Endothelial cell of umbilical vein (primary cell): ENCODE measurements around the gene ARHGAP32. TPM values are rescaled to one million over a fixed set of nuclear protein-coding genes. Genes with fewer than 3 reads are reported as not detected.

ENCODE experiments used
- BruUV-seq: library from RNA; stranded (reverse); fragments of 400-500 nt; replicated peaks from 2 replicates; lab custom pipeline; 2021; lab: Mats Ljungman, UMichigan
- CTCF ChIA-PET: fragments of 300-600, 350-600 bp; sonication (Branson Sonifier 250); formaldehyde crosslinking; loops from one replicate; lab custom pipeline; 2021; ENCODE audit warnings: antibody characterized with exemption, inconsistent platforms; lab: Charles Lee
- POLR2A ChIA-PET: fragments of 300-600, 350-600 bp; sonication (Branson Sonifier 250); formaldehyde crosslinking; loops from one replicate; lab custom pipeline; 2021; ENCODE audit warnings: antibody characterized with exemption, inconsistent platforms; lab: Charles Lee
- DNase-seq: peaks from one replicate; pipeline ENCODE4 v3.0.0-alpha.2; 2011; ENCODE audit warnings: low read depth, low spot score
- FAIRE-seq: peaks from 2 replicates; lab custom pipeline; 2011; peaks lifted over from hg19 to GRCh38; lab: Jason Lieb, UNC
- H2AFZ ChIP-seq: 2 replicates; pipeline ENCODE4 v1.6.0; 2012; ENCODE audit warnings: low read depth, low read length, control low read depth, inconsistent platforms
- H3K27ac ChIP-seq: 2 replicates; pipeline ENCODE4 v1.5.1; 2011; ENCODE audit warnings: low read depth, mild to moderate bottlenecking, control low read depth, low read length, moderate library complexity; ENCODE audit not compliant: insufficient read depth
- H3K27me3 ChIP-seq, 2 experiments: 2 replicates each; pipeline versions ENCODE4 v1.6.0 to v1.6.1; 2011; ENCODE audit warnings: low read length in 2 of 2, mixed read lengths in 1 of 2; ENCODE audit not compliant: control insufficient read depth in 2 of 2, insufficient read depth in 2 of 2
- H3K36me3 ChIP-seq, 2 experiments: 2 replicates in 1 of 2; 3 replicates in 1 of 2; pipeline ENCODE4 v1.5.1; 2011; ENCODE audit warnings: low read length in 2 of 2, mild to moderate bottlenecking in 1 of 2, moderate library complexity in 1 of 2; ENCODE audit not compliant: control insufficient read depth in 2 of 2, insufficient read depth in 2 of 2; ENCODE audit errors: extremely low read depth in 1 of 2
- H3K4me1 ChIP-seq: 3 replicates; pipeline ENCODE4 v1.5.1; 2011; ENCODE audit warnings: mild to moderate bottlenecking, low read length; ENCODE audit not compliant: control insufficient read depth, insufficient read depth; ENCODE audit errors: extremely low read depth
- H3K4me2 ChIP-seq: 2 replicates; pipeline ENCODE4 v1.6.1; 2011; ENCODE audit warnings: low read length, control low read depth, mixed read lengths; ENCODE audit not compliant: insufficient read depth
- H3K4me3 ChIP-seq, 3 experiments: fragments of 200-600 bp in 1 of 3; sonication (generic), shearing (Covaris generic) in 1 of 3; replicated peaks in 1 of 3; 2 replicates each; pipeline ENCODE4 v1.5.1; 2011 to 2016; ENCODE audit warnings: control low read depth in 3 of 3, low read length in 3 of 3, mild to moderate bottlenecking in 2 of 3, inconsistent platforms in 1 of 3, low read depth in 1 of 3, moderate library complexity in 1 of 3; ENCODE audit not compliant: insufficient read depth in 1 of 3
- H3K79me2 ChIP-seq: 2 replicates; pipeline ENCODE4 v1.6.0; 2012; ENCODE audit warnings: low read length, inconsistent platforms; ENCODE audit not compliant: control insufficient read depth, insufficient read depth
- H3K9ac ChIP-seq: replicated peaks from 2 replicates; pipeline ENCODE3; 2011; ENCODE audit warnings: low read length, control low read depth; ENCODE audit not compliant: insufficient read depth; ENCODE audit errors: extremely low read depth
- H3K9me1 ChIP-seq: replicated peaks from 3 replicates; pipeline ENCODE4 v1.6.0; 2011; ENCODE audit warnings: mild to moderate bottlenecking, low read length; ENCODE audit not compliant: control insufficient read depth, insufficient read depth; ENCODE audit errors: extremely low read depth
- H3K9me3 ChIP-seq: replicated peaks from 2 replicates; pipeline ENCODE4 v1.5.1; 2012; ENCODE audit warnings: low read length, inconsistent platforms; ENCODE audit not compliant: control insufficient read depth, insufficient read depth
- H4K20me1 ChIP-seq: replicated peaks from 2 replicates; pipeline ENCODE3; 2011; ENCODE audit warnings: mild to moderate bottlenecking, low read length; ENCODE audit not compliant: control insufficient read depth, insufficient read depth; ENCODE audit errors: extremely low read depth
- CTCF ChIP-seq, 2 donors: IDR thresholded peaks; 1 replicate in 1 of 2; 2 replicates in 1 of 2; pipeline ENCODE4 v1.5.1; 2011; ENCODE audit warnings: low read length in 2 of 2, mild to moderate bottlenecking in 2 of 2, moderate library complexity in 2 of 2, control low read depth in 1 of 2, inconsistent platforms in 1 of 2, low read depth in 1 of 2; ENCODE audit not compliant: insufficient read depth in 1 of 2; ENCODE audit errors: extremely low read depth in 1 of 2
- FOS ChIP-seq: IDR thresholded peaks from 2 replicates; pipeline ENCODE4 v1.6.1; 2011; ENCODE audit warnings: mild to moderate bottlenecking, low read length, moderate library complexity, borderline replicate concordance; ENCODE audit not compliant: insufficient read depth
- GATA2 ChIP-seq: IDR thresholded peaks from 2 replicates; pipeline ENCODE4 v1.7.0; 2011; ENCODE audit warnings: low read depth, mild to moderate bottlenecking, moderate library complexity, mixed read lengths, low read length; ENCODE audit not compliant: insufficient read length, insufficient read depth
- JUN ChIP-seq: IDR thresholded peaks from 2 replicates; pipeline ENCODE4 v1.6.1; 2011; ENCODE audit warnings: borderline replicate concordance, low read depth; ENCODE audit not compliant: insufficient read length, insufficient read depth
- POLR2AphosphoS5 ChIP-seq: IDR thresholded peaks from 2 replicates; pipeline ENCODE4 v1.6.1; 2012; ENCODE audit warnings: low read depth, mild to moderate bottlenecking, control low read depth, low read length, moderate library complexity; ENCODE audit not compliant: insufficient read depth
- dilution Hi-C: fragments of 300-500 bp; cut with MboI; formaldehyde crosslinking; loops from one replicate; pipeline ENCODE4 v1.15.0; 2019; ENCODE audit warnings: low sequenced_read_pairs; ENCODE audit not compliant: extremely low pct_ligation_motif_present
- intact Hi-C: fragments of 100-400 bp; cut with micrococcal nuclease; formaldehyde crosslinking; loops from one replicate; pipeline ENCODE4 v1.10.0; 2022
- polyA plus RNA-seq, 4 experiments: library from polyadenylated mRNA; depleted of rRNA in 3 of 4; stranded (reverse) in 3 of 4; unstranded in 1 of 4; fragments of >200 nt; gene quantifications; 2 replicates each; pipeline versions ENCODE4 v1.2.1 to v1.2.3, GENCODE V29; 2011 to 2012; ENCODE audit warnings: missing spikeins in 1 of 4
- total RNA-seq: library from RNA; stranded (reverse); gene quantifications from 2 replicates; pipeline ENCODE4 v1.2.3, GENCODE V29; 2021
- TF ChIP-seq, protein P1 (sequence below): IDR thresholded peaks from 2 replicates; pipeline ENCODE4 v1.6.1; 2011; ENCODE audit not compliant: insufficient read depth, insufficient read length

ARHGAP32 gene
- total and polyA plus RNA-seq, 2 donors (not counting 3 experiments of a cell fraction or from before 2014, with no cell fraction given) = 3.4 to 9.1 TPM

DNA sequence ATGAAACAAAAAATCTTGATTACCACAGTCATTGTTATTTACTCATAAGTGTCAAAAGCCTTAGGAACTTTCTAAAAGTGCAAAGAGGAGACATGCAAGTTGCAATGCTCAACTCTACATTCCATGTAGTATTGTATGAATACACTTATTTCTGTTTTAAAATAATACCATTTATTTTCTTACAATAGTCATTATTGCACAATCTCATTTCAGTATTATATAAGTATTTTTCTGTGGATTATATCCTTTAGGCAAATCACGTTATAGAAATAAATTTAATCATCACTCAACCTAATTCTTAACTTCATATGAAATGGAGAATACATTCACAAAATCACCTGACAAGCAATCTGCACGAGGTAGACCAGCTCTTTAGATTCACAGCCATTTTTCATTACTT, 98.8 kb downstream of the ARHGAP32 start:
- TF ChIP-seq, protein P1, sequence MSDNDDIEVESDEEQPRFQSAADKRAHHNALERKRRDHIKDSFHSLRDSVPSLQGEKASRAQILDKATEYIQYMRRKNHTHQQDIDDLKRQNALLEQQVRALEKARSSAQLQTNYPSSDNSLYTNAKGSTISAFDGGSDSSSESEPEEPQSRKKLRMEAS = no peak
- no peaks in the 10 kb centered on the region for H3K4me1 ChIP-seq
- no peak overlapping the region for H3K9ac ChIP-seq
- no peak overlapping the region for H3K4me2 ChIP-seq
- no TSS peak for BruUV-seq
- CTCF ChIA-PET = interaction anchor here (2.6 kb wide), 1 partner anchor 239 kb away, joined by 9 read pairs; no protein-coding TSS in a partner anchor
- H3K27me3 ChIP-seq = no peaks in the 10 kb centered on the region
- H3K36me3 ChIP-seq = no peaks in the 10 kb centered on the region
- H3K79me2 ChIP-seq = no peaks in the 10 kb centered on the region
- no peaks in the 10 kb centered on the region for H3K9me3 ChIP-seq
- intact Hi-C loops (no loop called here), dilution Hi-C loops (no loop called here)
- no peak overlapping the region for H3K4me3 ChIP-seq
- H4K20me1 ChIP-seq = no peaks in the 10 kb centered on the region
- POLR2A ChIA-PET = no interaction called here
- no peak for FAIRE-seq
- DNase-seq = no peak
- H2AFZ ChIP-seq = no peak overlapping the region
- no peak overlapping the region for H3K27ac ChIP-seq
- no peaks in the 10 kb centered on the region for H3K9me1 ChIP-seq

GRCh38 chr11:129090056-129090455, 102.1 kb downstream of the ARHGAP32 start:
- FAIRE-seq = no peak
- no peaks in the 10 kb centered on the region for H3K9me3 ChIP-seq
- CTCF ChIA-PET = interaction anchor here (1.0 kb wide), 1 partner anchor 205 kb away, joined by 3 read pairs; no protein-coding TSS in a partner anchor
- no peaks in the 10 kb centered on the region for H3K27me3 ChIP-seq
- dilution Hi-C loops = no loop called here
- POLR2A ChIA-PET = no interaction called here
- no peaks in the 10 kb centered on the region for H3K36me3 ChIP-seq
- no TSS peak for BruUV-seq
- intact Hi-C loops = no loop called here
- no peak for TF ChIP-seq POLR2AphosphoS5
- TF ChIP-seq JUN = no peak
- no peak for TF ChIP-seq GATA2
- no peak for TF ChIP-seq CTCF (IDR thresholded peaks at IDR 0.05; ENCODE audit: extremely low read depth in 1 of 2, insufficient read depth in 1 of 2, low read depth in 1 of 2, low read length in 2 of 2)
- no peak for TF ChIP-seq FOS
- no peak overlapping the region for H3K4me2 ChIP-seq
- H4K20me1 ChIP-seq = no peaks in the 10 kb centered on the region
- DNase-seq = no peak
- H3K9ac ChIP-seq = no peak overlapping the region
- no peaks in the 10 kb centered on the region for H3K4me1 ChIP-seq
- H2AFZ ChIP-seq = no peak overlapping the region
- no peak overlapping the region for H3K4me3 ChIP-seq
- no peaks in the 10 kb centered on the region for H3K9me1 ChIP-seq
- H3K79me2 ChIP-seq = no peaks in the 10 kb centered on the region
- no peak overlapping the region for H3K27ac ChIP-seq
